Endodermal cell (in vitro differentiated cells): ENCODE data around the gene UBXN2A. TPM values are rescaled to one million over a fixed set of nuclear protein-coding genes. Genes with fewer than 3 reads are reported as not detected.

ENCODE experiments used
- DNase-seq: peaks from one replicate; pipeline ENCODE4 v3.0.0-alpha.2; 2017
- H3K27ac ChIP-seq: 2 replicates; pipeline ENCODE4 v1.5.1; 2013; ENCODE audit warnings: mild to moderate bottlenecking, low read depth, low read length, moderate library complexity
- H3K27me3 ChIP-seq: 2 replicates; pipeline ENCODE4 v1.6.1; 2013; ENCODE audit warnings: mild to moderate bottlenecking, low read length, moderate library complexity; ENCODE audit not compliant: insufficient read depth, control insufficient read depth, poor library complexity, severe bottlenecking
- H3K36me3 ChIP-seq: 2 replicates; pipeline ENCODE4 v1.7.0; 2013; ENCODE audit warnings: mild to moderate bottlenecking, low read length, moderate library complexity; ENCODE audit not compliant: control insufficient read depth, insufficient read depth
- H3K4me1 ChIP-seq: one replicate; pipeline ENCODE4 v1.7.0; 2013; ENCODE audit warnings: low read length; ENCODE audit not compliant: control insufficient read depth, insufficient read depth
- H3K4me3 ChIP-seq: 2 replicates; pipeline ENCODE4 v1.5.1; 2013; ENCODE audit warnings: mild to moderate bottlenecking, low read length, moderate library complexity
- H3K9ac ChIP-seq: 2 replicates; pipeline ENCODE4 v1.6.1; 2013; ENCODE audit warnings: mild to moderate bottlenecking, low read length, moderate library complexity; ENCODE audit not compliant: poor library complexity, severe bottlenecking; ENCODE audit errors: extremely low read depth
- H3K9me3 ChIP-seq: 2 replicates; pipeline ENCODE4 v1.6.1; 2013; ENCODE audit warnings: mild to moderate bottlenecking, low read length, moderate library complexity; ENCODE audit not compliant: control insufficient read depth
- H3K27ac Mint-ChIP-seq: 2 replicates; pipeline ENCODE4 v1.8.0; 2020; ENCODE audit warnings: mixed read lengths
- H3K27me3 Mint-ChIP-seq: 2 replicates; pipeline ENCODE4 v1.8.0; 2021; ENCODE audit warnings: mild to moderate bottlenecking, mixed read lengths; ENCODE audit not compliant: insufficient read depth
- H3K36me3 Mint-ChIP-seq: 2 replicates; pipeline ENCODE4 v1.8.0; 2020; ENCODE audit warnings: low read depth, mixed read lengths
- H3K4me1 Mint-ChIP-seq: 2 replicates; pipeline ENCODE4 v1.8.0; 2020; ENCODE audit warnings: mixed read lengths
- H3K4me3 Mint-ChIP-seq: 2 replicates; pipeline ENCODE4 v1.8.0; 2020; ENCODE audit warnings: mild to moderate bottlenecking, moderate library complexity, mixed read lengths
- H3K9me3 Mint-ChIP-seq: 2 replicates; pipeline ENCODE4 v1.8.0; 2020; ENCODE audit warnings: mild to moderate bottlenecking, mixed read lengths
- WGBS, 2 experiments: methylation state at CpG; one replicate each; pipeline versions ENCODE4 v1.1.5 to v1.1.7; 2013; ENCODE audit warnings: missing lambda C conversion rate in 2 of 2, mixed read lengths in 1 of 2; ENCODE audit not compliant: insufficient coverage in 1 of 2, insufficient read length in 1 of 2; 5-methylcytosine and 5-hydroxymethylcytosine counted together
- total RNA-seq, 2 donors: library from RNA; stranded (reverse); fragmentation: NEBNext Ultra II Directional in 1 of 2; extraction: Animal tissue kit (Norgen Biotek cat#: 25700) in 1 of 2; gene quantifications; 2 replicates in 1 of 2; 3 replicates in 1 of 2; pipeline ENCODE4 v1.2.1, GENCODE V29; 2021
- TF ChIP-seq, protein P1 (sequence below): fragments of 200-600 bp; sonication (generic); conservative IDR thresholded peaks from 2 replicates; pipeline ENCODE4 v1.5.0; 2021; ENCODE audit warnings: antibody characterized with exemption, mild to moderate bottlenecking

UBXN2A gene
- total RNA-seq, 2 donors from 2014 or later: 20.1 to 26.8 TPM

DNA sequence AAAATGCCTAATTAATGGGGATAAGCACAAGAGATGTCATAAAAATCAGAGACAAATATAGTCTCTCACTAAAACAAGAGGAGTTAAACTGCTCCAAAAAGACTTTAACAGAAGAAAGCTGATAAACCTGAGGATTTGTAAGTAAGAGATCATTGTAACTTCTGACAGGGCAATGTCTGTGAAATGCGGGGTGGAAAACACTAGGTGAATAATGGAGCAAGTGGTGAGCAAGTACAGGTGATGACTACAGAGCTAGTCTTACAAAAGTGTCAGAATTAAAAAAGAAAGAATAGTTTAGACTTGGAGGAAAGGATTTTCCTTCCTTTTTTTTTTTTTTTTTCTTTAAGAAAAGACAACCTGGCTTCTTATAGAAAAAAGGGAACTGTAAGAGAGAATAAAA lies 36.0 kb upstream of the UBXN2A start:
- Mint-ChIP-seq H3K27me3 (no peaks in the 10 kb centered on the region), H3K36me3 (no peaks in the 10 kb centered on the region), H3K4me3 (no peak overlapping the region), H3K27ac (no peak overlapping the region), H3K4me1 (peaks cover 18% of the 10 kb centered on the region), H3K9me3 (peaks cover 2% of the 10 kb centered on the region)
- TF ChIP-seq, protein P1, sequence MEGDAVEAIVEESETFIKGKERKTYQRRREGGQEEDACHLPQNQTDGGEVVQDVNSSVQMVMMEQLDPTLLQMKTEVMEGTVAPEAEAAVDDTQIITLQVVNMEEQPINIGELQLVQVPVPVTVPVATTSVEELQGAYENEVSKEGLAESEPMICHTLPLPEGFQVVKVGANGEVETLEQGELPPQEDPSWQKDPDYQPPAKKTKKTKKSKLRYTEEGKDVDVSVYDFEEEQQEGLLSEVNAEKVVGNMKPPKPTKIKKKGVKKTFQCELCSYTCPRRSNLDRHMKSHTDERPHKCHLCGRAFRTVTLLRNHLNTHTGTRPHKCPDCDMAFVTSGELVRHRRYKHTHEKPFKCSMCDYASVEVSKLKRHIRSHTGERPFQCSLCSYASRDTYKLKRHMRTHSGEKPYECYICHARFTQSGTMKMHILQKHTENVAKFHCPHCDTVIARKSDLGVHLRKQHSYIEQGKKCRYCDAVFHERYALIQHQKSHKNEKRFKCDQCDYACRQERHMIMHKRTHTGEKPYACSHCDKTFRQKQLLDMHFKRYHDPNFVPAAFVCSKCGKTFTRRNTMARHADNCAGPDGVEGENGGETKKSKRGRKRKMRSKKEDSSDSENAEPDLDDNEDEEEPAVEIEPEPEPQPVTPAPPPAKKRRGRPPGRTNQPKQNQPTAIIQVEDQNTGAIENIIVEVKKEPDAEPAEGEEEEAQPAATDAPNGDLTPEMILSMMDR: no peak
- Histone ChIP-seq H3K27me3 (no peaks in the 10 kb centered on the region), H3K9ac (no peak overlapping the region), H3K27ac (no peak overlapping the region), H3K9me3 (peaks cover 12% of the 10 kb centered on the region), H3K36me3 (no peaks in the 10 kb centered on the region), H3K4me1 (no peaks in the 10 kb centered on the region), H3K4me3 (no peak overlapping the region)
- no peak for DNase-seq
- WGBS, 2 experiments: 94 to 100% methylated on average over 1 of the region's 1 CpG

DNA sequence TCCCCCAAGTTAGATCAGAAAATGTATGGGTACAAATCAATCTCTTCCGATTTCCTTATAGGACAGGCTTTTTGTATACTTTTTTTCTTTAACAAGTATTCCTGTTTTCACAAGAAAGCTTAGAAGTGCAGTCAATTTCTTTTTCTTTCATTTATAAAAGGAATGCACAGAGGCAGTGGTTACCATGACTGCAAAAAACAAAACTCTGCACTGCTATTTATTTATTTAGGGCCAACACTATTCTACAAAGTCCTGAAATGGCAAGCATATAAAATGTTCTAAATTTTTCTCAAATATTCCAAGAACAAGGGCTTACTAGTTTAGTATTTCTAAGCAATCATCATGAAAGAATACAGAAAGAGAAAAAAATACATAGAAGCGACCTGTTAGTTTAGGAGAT lies 35.6 kb upstream of the UBXN2A start:
- TF ChIP-seq, protein P1: no peak
- no peak overlapping the region for H3K27ac Mint-ChIP-seq

DNA sequence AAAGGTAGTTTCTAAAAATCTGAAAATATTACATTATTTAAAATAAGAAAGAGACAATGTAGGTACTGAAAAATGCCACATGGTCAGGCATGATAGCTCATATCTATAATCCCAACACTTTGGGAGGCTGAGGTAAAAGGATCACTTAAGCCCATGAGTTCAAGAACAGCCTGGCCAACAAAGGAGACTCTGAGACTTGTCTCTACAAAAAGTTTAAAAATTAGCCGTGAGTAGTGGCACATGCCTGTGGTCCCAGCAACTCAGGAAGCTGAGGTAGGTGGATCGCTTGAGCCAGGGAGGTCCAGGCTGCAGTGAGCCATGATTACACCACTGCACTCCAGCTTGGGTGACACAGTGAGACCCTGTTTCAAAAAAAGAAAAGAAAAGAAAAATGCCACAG lies 35.1 kb upstream of the UBXN2A start:
- WGBS, 2 experiments: 90 to 100% methylated on average over 2 of the region's 2 CpGs
- Mint-ChIP-seq H3K27me3 (no peaks in the 10 kb centered on the region), H3K27ac (peak overlapping the region; percentile 55), H3K36me3 (no peaks in the 10 kb centered on the region), H3K4me1 (peaks cover 18% of the 10 kb centered on the region), H3K9me3 (peaks cover 2% of the 10 kb centered on the region), H3K4me3 (no peak overlapping the region)
- no peak overlapping the region for H3K4me3 ChIP-seq
- H3K36me3 ChIP-seq: no peaks in the 10 kb centered on the region
- H3K27me3 ChIP-seq: no peaks in the 10 kb centered on the region
- no peak overlapping the region for H3K9ac ChIP-seq
- no peak overlapping the region for H3K27ac ChIP-seq
- no peaks in the 10 kb centered on the region for H3K4me1 ChIP-seq
- TF ChIP-seq, protein P1: no peak
- H3K9me3 ChIP-seq: peaks cover 12% of the 10 kb centered on the region
- no peak for DNase-seq

More for the DNA sequence above, 35.6 kb upstream of the UBXN2A start:
- no peaks in the 10 kb centered on the region for H3K36me3 Mint-ChIP-seq
- DNase-seq: no peak
- Histone ChIP-seq H3K4me3 (no peak overlapping the region), H3K9ac (no peak overlapping the region), H3K27ac (no peak overlapping the region), H3K36me3 (no peaks in the 10 kb centered on the region), H3K27me3 (no peaks in the 10 kb centered on the region), H3K9me3 (peaks cover 12% of the 10 kb centered on the region), H3K4me1 (no peaks in the 10 kb centered on the region)
- no peaks in the 10 kb centered on the region for H3K27me3 Mint-ChIP-seq
- WGBS, 2 experiments: 88 to 100% methylated on average over 1 of the region's 2 CpGs
- H3K4me1 Mint-ChIP-seq: peaks cover 18% of the 10 kb centered on the region
- no peak overlapping the region for H3K4me3 Mint-ChIP-seq
- peaks cover 2% of the 10 kb centered on the region for H3K9me3 Mint-ChIP-seq
